Liver (tissue), 3 donors: ENCODE data around the gene FUBP3.

ENCODE experiments used
- ATF3 ChIP-seq: IDR thresholded peaks from 2 replicates; pipeline ENCODE4 v1.6.1; 2016; ENCODE audit warnings: antibody characterized with exemption
- CTCF ChIP-seq: fragments of 150-350 bp; IDR thresholded peaks from 2 replicates; pipeline ENCODE4 v1.5.1; 2017; ENCODE audit warnings: improper control_type of control experiment, low read depth, low read length; ENCODE audit not compliant: missing input control
- EGR1 ChIP-seq, 2 donors: IDR thresholded peaks; 2 replicates each; pipeline ENCODE4 v1.6.1; 2016 to 2018; ENCODE audit warnings: antibody characterized with exemption in 2 of 2, low read depth in 2 of 2
- JUND ChIP-seq, 2 donors: IDR thresholded peaks; 2 replicates each; pipeline ENCODE4 v1.6.1; 2016; ENCODE audit warnings: antibody characterized with exemption in 2 of 2
- MAX ChIP-seq: IDR thresholded peaks from 2 replicates; pipeline ENCODE4 v1.6.1; 2016; ENCODE audit warnings: antibody characterized with exemption
- RAD21 ChIP-seq, 2 donors: IDR thresholded peaks; 2 replicates each; pipeline ENCODE4 v1.6.1; 2016; ENCODE audit warnings: antibody characterized with exemption in 2 of 2, mild to moderate bottlenecking in 2 of 2
- REST ChIP-seq: IDR thresholded peaks from 2 replicates; pipeline ENCODE4 v1.6.1; 2016; ENCODE audit warnings: antibody characterized with exemption, mild to moderate bottlenecking
- SP1 ChIP-seq: IDR thresholded peaks from 2 replicates; pipeline ENCODE4 v1.6.1; 2018; ENCODE audit warnings: antibody characterized with exemption, mild to moderate bottlenecking
- YY1 ChIP-seq: IDR thresholded peaks from 2 replicates; pipeline ENCODE4 v1.6.1; 2016; ENCODE audit warnings: antibody characterized with exemption, mild to moderate bottlenecking
- TF ChIP-seq, protein P1 (sequence below): IDR thresholded peaks from 2 replicates; pipeline ENCODE4 v1.6.1; 2016; ENCODE audit warnings: antibody characterized with exemption
- donor health status: healthy.
- donor health status: healthy.

DNA sequence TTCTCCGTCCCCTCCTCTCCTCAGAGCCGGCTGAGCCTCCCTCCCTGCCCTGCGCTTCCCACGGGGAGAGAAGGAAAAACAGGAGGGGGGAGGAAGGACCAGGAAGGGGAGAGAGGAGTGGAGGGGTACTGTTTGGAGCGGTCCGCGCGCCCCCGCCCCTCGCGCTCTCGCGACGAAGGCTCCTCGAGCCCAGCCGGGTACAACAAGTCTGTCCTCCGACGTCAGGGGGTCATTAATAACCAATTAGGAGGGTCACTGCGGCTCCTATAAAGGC is 84.5 kb downstream of the FUBP3 start:
- TF ChIP-seq CTCF (no peak), MAX (no peak), JUND (IDR thresholded peaks at IDR 0.05) (no peak), RAD21 (IDR thresholded peaks at IDR 0.05) (no peak), SP1 (no peak), REST (no peak), ATF3 (no peak), EGR1 (IDR thresholded peaks at IDR 0.05; ENCODE audit: low read depth in 2 of 2) (no peak), YY1 (no peak)
- TF ChIP-seq, protein P1, sequence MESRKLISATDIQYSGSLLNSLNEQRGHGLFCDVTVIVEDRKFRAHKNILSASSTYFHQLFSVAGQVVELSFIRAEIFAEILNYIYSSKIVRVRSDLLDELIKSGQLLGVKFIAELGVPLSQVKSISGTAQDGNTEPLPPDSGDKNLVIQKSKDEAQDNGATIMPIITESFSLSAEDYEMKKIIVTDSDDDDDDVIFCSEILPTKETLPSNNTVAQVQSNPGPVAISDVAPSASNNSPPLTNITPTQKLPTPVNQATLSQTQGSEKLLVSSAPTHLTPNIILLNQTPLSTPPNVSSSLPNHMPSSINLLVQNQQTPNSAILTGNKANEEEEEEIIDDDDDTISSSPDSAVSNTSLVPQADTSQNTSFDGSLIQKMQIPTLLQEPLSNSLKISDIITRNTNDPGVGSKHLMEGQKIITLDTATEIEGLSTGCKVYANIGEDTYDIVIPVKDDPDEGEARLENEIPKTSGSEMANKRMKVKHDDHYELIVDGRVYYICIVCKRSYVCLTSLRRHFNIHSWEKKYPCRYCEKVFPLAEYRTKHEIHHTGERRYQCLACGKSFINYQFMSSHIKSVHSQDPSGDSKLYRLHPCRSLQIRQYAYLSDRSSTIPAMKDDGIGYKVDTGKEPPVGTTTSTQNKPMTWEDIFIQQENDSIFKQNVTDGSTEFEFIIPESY: no peak
